Measurements from ENCODE around the gene HEXIM1. TPM values are rescaled to one million over a fixed set of nuclear protein-coding genes. Genes with fewer than 3 reads are reported as not detected.

Gene HEXIM1
- total RNA-seq: 11.6 and 19.9 TPM in 2 replicates

GRCh38 chr17:45148183-45149036 is at the start of gene HEXIM1:
TSS of gene HEXIM1 (plus strand) at chr17:45148475. CDS start at chr17:45149191, 716 bp downstream.

GRCh38 chr17:45132320-45132571 is 16.0 kb upstream of the HEXIM1 start, which contains the start of gene PLCD3:
TSS of gene PLCD3 (minus strand) at chr17:45132515. CDS start at chr17:45132410, 105 bp downstream.

GRCh38 chr17:45135192-45135977 is 12.9 kb upstream of the HEXIM1 start, which contains the start of gene ACBD4:
TSS of gene ACBD4 (plus strand) at chr17:45135687. CDS start at chr17:45136145, 458 bp downstream.

GRCh38 chr17:45161288-45162024 is 13.2 kb downstream of the HEXIM1 start, which contains the start of gene HEXIM2:
TSS of gene HEXIM2 (plus strand) at chr17:45161875. CDS start at chr17:45162794, 919 bp downstream.

Other genes starting within 250 kb of the HEXIM1 start
- 91.2 and 160 TPM in 2 replicates for gene EFTUD2, start 249.0 kb upstream of the HEXIM1 start, total RNA-seq
- under 0.01 TPM in 1 of 2 replicates, not detected in the other for gene GFAP, start 233.0 kb upstream of the HEXIM1 start, total RNA-seq
- under 0.01 TPM in 1 of 2 replicates, not detected in the other for gene KIF18B, start 200.7 kb upstream of the HEXIM1 start, total RNA-seq
- under 0.01 and 0.07 TPM in 2 replicates for gene C1QL1, start 180.2 kb upstream of the HEXIM1 start, total RNA-seq
- gene DCAKD, start 96.8 kb upstream of the HEXIM1 start, total RNA-seq: 33.2 and 80.1 TPM in 2 replicates
- gene NMT1, start 87.2 kb upstream of the HEXIM1 start, total RNA-seq: 64.9 and 152 TPM in 2 replicates
- gene PLCD3, start 16.0 kb upstream of the HEXIM1 start, total RNA-seq: 43.4 and 185 TPM in 2 replicates
- gene ACBD4, start 12.8 kb upstream of the HEXIM1 start, total RNA-seq: 4.6 and 5.5 TPM in 2 replicates
- gene HEXIM2, start 13.4 kb downstream of the HEXIM1 start, total RNA-seq: 3.4 TPM in 2 replicates
- gene FMNL1, start 73.4 kb downstream of the HEXIM1 start, total RNA-seq: 3.4 and 7.3 TPM in 2 replicates
- 0.07 TPM in 1 of 2 replicates, not detected in the other for gene SPATA32, start 113.6 kb downstream of the HEXIM1 start, total RNA-seq
- gene MAP3K14, start 168.5 kb downstream of the HEXIM1 start, total RNA-seq: 1.4 and 4.1 TPM in 2 replicates

Data from nasal cavity respiratory epithelium epithelial cell of viscerocranial mucosa (primary cell).